ENCODE results near the gene GAL3ST2.
A peak's percentile ranks its signal among the peaks of the same experiment; 100 is the strongest.
"Not testable (repeated sequence)": the region's sequence is repeated elsewhere in the genome, so short reads cannot be mapped to it uniquely, and the experiment has no call there.

GAL3ST2 gene

DNA sequence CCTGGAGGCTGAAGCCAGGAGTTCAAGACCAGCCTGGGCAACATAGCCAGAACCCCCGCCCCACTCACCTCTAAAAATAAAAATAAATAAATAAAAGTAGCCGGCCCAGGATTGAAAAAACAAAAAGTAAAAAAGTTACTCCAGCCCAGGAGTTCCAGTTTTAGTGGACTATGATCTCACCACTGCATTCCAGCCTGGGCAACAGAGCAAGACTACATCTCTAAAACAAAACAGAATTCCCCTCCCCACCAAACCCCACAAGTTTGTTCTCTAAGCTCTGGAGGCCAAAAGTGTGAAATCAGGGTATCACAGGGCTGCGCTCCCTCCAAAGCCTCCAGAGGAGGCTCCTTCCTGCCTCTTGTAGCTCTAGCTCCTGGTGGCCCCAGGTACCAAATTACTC is 40.5 kb upstream of the GAL3ST2 start:
- H3K9ac ChIP-seq (ENCODE audit: low read length in 5 of 5) = no peak overlapping the region
- no peak overlapping the region for H3K4me3 ChIP-seq (ENCODE audit: low read depth in 1 of 5, low read length in 5 of 5)
- H3K4me1 ChIP-seq (ENCODE audit: control insufficient read depth in 5 of 5, insufficient read depth in 5 of 5, low read length in 5 of 5) = peaks cover 0 to 30% (median 25%) of the 10 kb centered on the region in 5 donors
- peaks cover 0 to 8% (median 4%) of the 10 kb centered on the region in 5 donors for H3K36me3 ChIP-seq (ENCODE audit: control insufficient read depth in 5 of 5, insufficient read depth in 5 of 5, low read length in 5 of 5)
- no peaks in the 10 kb centered on the region for H3K27me3 ChIP-seq (ENCODE audit: control insufficient read depth in 5 of 5, insufficient read depth in 4 of 5, low read length in 5 of 5)
- no peaks in the 10 kb centered on the region for H3K9me3 ChIP-seq (ENCODE audit: control insufficient read depth in 5 of 5, low read length in 5 of 5)
- no peak overlapping the region for H3K27ac ChIP-seq (ENCODE audit: low read depth, low read length)

DNA sequence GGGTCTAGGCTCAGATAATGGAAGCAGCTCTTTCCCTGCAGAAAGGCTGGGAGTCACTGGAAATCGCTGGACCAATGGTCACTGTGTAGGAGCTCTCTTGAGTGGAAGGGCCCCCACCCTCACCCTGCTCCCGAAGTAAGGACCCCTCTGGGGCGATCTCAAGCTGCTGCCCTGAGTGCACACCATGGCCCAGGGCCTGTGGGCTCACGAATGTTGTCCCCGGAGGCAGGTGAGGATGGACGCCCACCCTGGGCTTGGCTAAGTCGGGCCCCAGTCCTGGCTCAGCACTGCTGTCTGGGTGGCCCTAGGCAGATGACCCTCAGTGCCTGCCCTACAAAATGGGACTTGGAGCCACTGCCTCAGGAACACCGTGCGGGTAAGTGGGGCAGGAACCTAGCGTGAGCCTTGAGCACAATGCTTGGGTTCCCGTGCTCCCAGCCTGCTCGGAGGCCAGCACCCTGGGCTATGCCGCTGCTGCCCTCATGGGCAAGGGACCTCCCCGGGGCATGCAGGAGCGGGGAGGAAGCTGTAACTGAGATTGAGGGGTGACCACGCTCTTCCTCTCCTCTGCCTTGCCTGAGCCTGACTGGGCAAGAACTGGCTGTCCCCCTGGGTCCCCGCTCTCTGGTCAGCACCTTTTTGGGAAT is 38.5 kb upstream of the GAL3ST2 start:
- H3K27me3 ChIP-seq (ENCODE audit: control insufficient read depth in 5 of 5, insufficient read depth in 4 of 5, low read length in 5 of 5) = no peaks in the 10 kb centered on the region
- no peaks in the 10 kb centered on the region for H3K9me3 ChIP-seq (ENCODE audit: control insufficient read depth in 5 of 5, low read length in 5 of 5)
- H3K4me3 ChIP-seq (ENCODE audit: low read depth in 1 of 5, low read length in 5 of 5) = no peak overlapping the region
- peaks cover 0 to 32% (median 25%) of the 10 kb centered on the region in 5 donors for H3K4me1 ChIP-seq (ENCODE audit: control insufficient read depth in 5 of 5, insufficient read depth in 5 of 5, low read length in 5 of 5)
- peaks cover 0 to 14% (median 5%) of the 10 kb centered on the region in 5 donors for H3K36me3 ChIP-seq (ENCODE audit: control insufficient read depth in 5 of 5, insufficient read depth in 5 of 5, low read length in 5 of 5)
- no peak overlapping the region for H3K9ac ChIP-seq (ENCODE audit: low read length in 5 of 5)
- H3K27ac ChIP-seq (ENCODE audit: low read depth, low read length) = no peak overlapping the region

DNA sequence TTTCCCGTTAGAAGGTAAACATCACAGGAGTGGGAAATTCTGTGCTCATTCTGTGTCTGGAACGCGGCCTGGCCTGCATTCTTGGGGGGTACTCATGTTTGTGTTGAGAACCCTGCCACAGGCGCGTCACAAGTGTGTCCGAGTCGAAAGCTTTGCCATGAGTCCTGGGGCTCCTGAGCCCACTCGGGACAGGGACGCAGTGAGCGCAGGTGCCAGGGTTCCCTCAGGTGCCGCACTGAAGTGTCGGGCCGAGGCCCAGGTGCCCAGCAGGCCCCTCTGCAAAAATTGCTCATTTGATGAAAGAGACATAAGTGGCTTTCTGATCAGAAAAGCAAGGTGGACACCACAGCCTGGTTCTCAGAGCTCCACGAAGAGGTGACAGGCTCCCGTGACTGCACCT is 37.4 kb upstream of the GAL3ST2 start:
- no peak overlapping the region for H3K9ac ChIP-seq (ENCODE audit: low read length in 5 of 5)
- no peak overlapping the region for H3K27ac ChIP-seq (ENCODE audit: low read depth, low read length)
- peaks cover 0 to 24% (median 14%) of the 10 kb centered on the region in 5 donors for H3K36me3 ChIP-seq (ENCODE audit: control insufficient read depth in 5 of 5, insufficient read depth in 5 of 5, low read length in 5 of 5)
- no peaks in the 10 kb centered on the region for H3K9me3 ChIP-seq (ENCODE audit: control insufficient read depth in 5 of 5, low read length in 5 of 5)
- peaks cover 0 to 25% (median 19%) of the 10 kb centered on the region in 5 donors for H3K4me1 ChIP-seq (ENCODE audit: control insufficient read depth in 5 of 5, insufficient read depth in 5 of 5, low read length in 5 of 5)
- H3K27me3 ChIP-seq (ENCODE audit: control insufficient read depth in 5 of 5, insufficient read depth in 4 of 5, low read length in 5 of 5) = no peaks in the 10 kb centered on the region
- no peak overlapping the region for H3K4me3 ChIP-seq (ENCODE audit: low read depth in 1 of 5, low read length in 5 of 5)

DNA sequence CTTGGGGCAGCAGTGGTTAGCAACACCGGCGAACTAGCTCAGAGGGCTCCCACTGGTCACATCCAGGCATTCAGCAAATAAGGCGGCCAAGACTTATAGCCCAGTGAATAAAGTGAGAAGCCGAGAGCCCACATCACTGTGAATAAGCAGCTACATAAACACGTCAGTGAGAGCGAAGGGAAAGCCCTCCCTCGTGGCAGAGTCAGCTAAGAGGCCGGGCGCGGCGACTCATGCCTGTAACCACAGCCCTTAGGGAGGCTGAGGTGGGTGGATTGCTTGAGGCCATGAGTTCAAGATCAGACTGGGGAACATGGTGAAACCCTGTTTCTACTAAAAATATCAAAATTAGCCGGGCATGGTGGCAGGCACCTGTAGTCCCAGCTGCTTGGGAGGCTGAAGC is 37.0 kb upstream of the GAL3ST2 start:
- no peak overlapping the region for H3K4me3 ChIP-seq (ENCODE audit: low read depth in 1 of 5, low read length in 5 of 5)
- no peak overlapping the region for H3K9ac ChIP-seq (ENCODE audit: low read length in 5 of 5)
- H3K27ac ChIP-seq (ENCODE audit: low read depth, low read length) = no peak overlapping the region
- peaks cover 0 to 24% (median 18%) of the 10 kb centered on the region in 5 donors for H3K4me1 ChIP-seq (ENCODE audit: control insufficient read depth in 5 of 5, insufficient read depth in 5 of 5, low read length in 5 of 5)
- H3K27me3 ChIP-seq (ENCODE audit: control insufficient read depth in 5 of 5, insufficient read depth in 4 of 5, low read length in 5 of 5) = no peaks in the 10 kb centered on the region
- H3K36me3 ChIP-seq (ENCODE audit: control insufficient read depth in 5 of 5, insufficient read depth in 5 of 5, low read length in 5 of 5) = peaks cover 0 to 28% (median 19%) of the 10 kb centered on the region in 5 donors
- H3K9me3 ChIP-seq (ENCODE audit: control insufficient read depth in 5 of 5, low read length in 5 of 5) = no peaks in the 10 kb centered on the region

DNA sequence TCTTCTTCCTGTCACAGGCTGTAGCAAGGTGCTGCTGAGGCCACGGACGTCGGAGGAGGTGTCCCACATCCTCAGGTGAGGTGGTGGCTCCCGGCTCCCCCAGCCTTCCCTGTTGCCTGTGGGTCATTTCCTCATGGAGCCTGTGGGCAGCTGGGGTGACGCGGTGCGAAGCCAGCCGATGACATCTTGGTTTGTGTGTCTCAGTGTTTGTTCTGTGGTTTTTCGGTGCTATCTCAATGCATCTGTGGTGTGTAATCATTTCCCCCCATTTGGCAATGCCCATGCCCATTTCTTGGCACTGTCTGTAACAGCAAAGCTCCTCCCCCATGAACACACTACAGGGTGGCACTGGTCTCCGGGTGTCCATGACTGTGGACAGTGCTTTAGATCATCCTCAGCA is 35.6 kb upstream of the GAL3ST2 start:
- Histone ChIP-seq H3K4me3 (ENCODE audit: low read depth in 1 of 5, low read length in 5 of 5) (no peak overlapping the region), H3K9me3 (ENCODE audit: control insufficient read depth in 5 of 5, low read length in 5 of 5) (no peaks in the 10 kb centered on the region), H3K36me3 (ENCODE audit: control insufficient read depth in 5 of 5, insufficient read depth in 5 of 5, low read length in 5 of 5) (peaks cover 0 to 42% (median 33%) of the 10 kb centered on the region in 5 donors), H3K27ac (ENCODE audit: low read depth, low read length) (no peak overlapping the region), H3K9ac (ENCODE audit: low read length in 5 of 5) (peak overlapping the region in 2 of 5 donors; percentile 35 to 52), H3K27me3 (ENCODE audit: control insufficient read depth in 5 of 5, insufficient read depth in 4 of 5, low read length in 5 of 5) (no peaks in the 10 kb centered on the region), H3K4me1 (ENCODE audit: control insufficient read depth in 5 of 5, insufficient read depth in 5 of 5, low read length in 5 of 5) (peaks cover 0 to 12% (median 9%) of the 10 kb centered on the region in 5 donors)

DNA sequence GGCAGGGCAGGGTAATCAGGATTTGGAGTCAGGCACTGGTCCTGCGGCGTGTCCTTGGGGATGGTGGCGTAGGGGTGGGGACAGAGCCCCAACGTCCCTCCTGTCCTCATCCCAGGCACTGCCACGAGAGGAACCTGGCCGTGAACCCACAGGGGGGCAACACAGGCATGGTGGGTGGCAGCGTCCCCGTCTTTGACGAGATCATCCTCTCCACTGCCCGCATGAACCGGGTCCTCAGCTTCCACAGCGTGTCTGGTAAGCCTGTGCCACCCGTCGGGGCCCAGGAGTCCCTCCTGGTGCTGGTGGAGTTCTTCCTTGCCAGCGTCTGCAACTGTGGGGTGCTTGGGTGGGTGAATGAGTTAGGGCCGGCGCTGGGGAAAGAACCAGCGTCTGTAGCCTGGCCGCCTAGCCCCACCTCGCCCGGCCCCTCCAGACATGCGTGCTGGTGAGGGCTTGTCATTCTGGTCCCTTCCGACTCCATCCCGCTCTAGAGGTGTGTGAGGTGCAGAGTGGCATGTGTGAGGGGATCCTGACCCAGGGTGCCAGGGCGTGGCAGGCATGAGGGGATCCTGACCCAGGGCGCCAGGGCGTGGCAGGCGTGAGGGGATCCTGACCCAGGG is 34.2 kb upstream of the GAL3ST2 start:
- peaks cover 0 to 47% (median 34%) of the 10 kb centered on the region in 5 donors for H3K36me3 ChIP-seq (ENCODE audit: control insufficient read depth in 5 of 5, insufficient read depth in 5 of 5, low read length in 5 of 5)

GRCh38 chr2:241743008-241743407 is 33.6 kb upstream of the GAL3ST2 start:
- not testable (repeated sequence) for H3K4me3 ChIP-seq (ENCODE audit: low read depth in 1 of 5, low read length in 5 of 5); H3K9ac ChIP-seq (ENCODE audit: low read length in 5 of 5); H3K4me1 ChIP-seq (ENCODE audit: control insufficient read depth in 5 of 5, insufficient read depth in 5 of 5, low read length in 5 of 5); H3K27ac ChIP-seq (ENCODE audit: low read depth, low read length); H3K27me3 ChIP-seq (ENCODE audit: control insufficient read depth in 5 of 5, insufficient read depth in 4 of 5, low read length in 5 of 5); H3K9me3 ChIP-seq (ENCODE audit: control insufficient read depth in 5 of 5, low read length in 5 of 5)
- H3K36me3 ChIP-seq (ENCODE audit: control insufficient read depth in 5 of 5, insufficient read depth in 5 of 5, low read length in 5 of 5) = peaks cover 0 to 47% (median 34%) of the 10 kb centered on the region in 5 donors

More for the DNA sequence above, 34.2 kb upstream of the GAL3ST2 start:
- no peak overlapping the region for H3K4me3 ChIP-seq (ENCODE audit: low read depth in 1 of 5, low read length in 5 of 5)
- no peaks in the 10 kb centered on the region for H3K9me3 ChIP-seq (ENCODE audit: control insufficient read depth in 5 of 5, low read length in 5 of 5)
- H3K27me3 ChIP-seq (ENCODE audit: control insufficient read depth in 5 of 5, insufficient read depth in 4 of 5, low read length in 5 of 5) = no peaks in the 10 kb centered on the region
- H3K9ac ChIP-seq (ENCODE audit: low read length in 5 of 5) = no peak overlapping the region
- H3K4me1 ChIP-seq (ENCODE audit: control insufficient read depth in 5 of 5, insufficient read depth in 5 of 5, low read length in 5 of 5) = peaks cover 0 to 8% (median 4%) of the 10 kb centered on the region in 5 donors
- no peak overlapping the region for H3K27ac ChIP-seq (ENCODE audit: low read depth, low read length)

DNA sequence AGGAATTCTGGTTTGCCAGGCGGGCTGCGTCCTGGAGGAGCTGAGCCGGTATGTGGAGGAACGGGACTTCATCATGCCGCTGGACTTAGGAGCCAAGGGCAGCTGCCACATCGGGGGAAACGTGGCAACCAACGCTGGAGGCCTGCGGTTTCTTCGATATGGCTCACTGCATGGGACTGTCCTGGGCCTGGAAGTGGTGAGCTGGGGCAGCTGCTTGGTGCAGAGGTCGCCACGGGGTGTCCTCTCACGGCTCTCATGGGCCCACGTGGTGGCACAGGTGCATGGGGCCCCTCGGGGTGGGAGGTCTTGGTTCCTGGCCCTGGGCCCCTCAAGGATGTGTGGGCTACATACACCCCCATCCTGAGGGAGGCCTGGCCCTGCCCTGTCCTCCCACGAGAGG is 33.0 kb upstream of the GAL3ST2 start:
- H3K36me3 ChIP-seq (ENCODE audit: control insufficient read depth in 5 of 5, insufficient read depth in 5 of 5, low read length in 5 of 5) = peaks cover 0 to 43% (median 33%) of the 10 kb centered on the region in 5 donors
- H3K4me3 ChIP-seq (ENCODE audit: low read depth in 1 of 5, low read length in 5 of 5) = no peak overlapping the region
- no peaks in the 10 kb centered on the region for H3K9me3 ChIP-seq (ENCODE audit: control insufficient read depth in 5 of 5, low read length in 5 of 5)
- H3K4me1 ChIP-seq (ENCODE audit: control insufficient read depth in 5 of 5, insufficient read depth in 5 of 5, low read length in 5 of 5) = peaks cover 0 to 5% (median 0%) of the 10 kb centered on the region in 5 donors
- H3K27ac ChIP-seq (ENCODE audit: low read depth, low read length) = no peak overlapping the region
- no peaks in the 10 kb centered on the region for H3K27me3 ChIP-seq (ENCODE audit: control insufficient read depth in 5 of 5, insufficient read depth in 4 of 5, low read length in 5 of 5)
- no peak overlapping the region for H3K9ac ChIP-seq (ENCODE audit: low read length in 5 of 5)

GRCh38 chr2:241744028-241744754 is 32.4 kb upstream of the GAL3ST2 start:
- no peaks in the 10 kb centered on the region for H3K27me3 ChIP-seq (ENCODE audit: control insufficient read depth in 5 of 5, insufficient read depth in 4 of 5, low read length in 5 of 5)
- no peaks in the 10 kb centered on the region for H3K9me3 ChIP-seq (ENCODE audit: control insufficient read depth in 5 of 5, low read length in 5 of 5)
- H3K4me3 ChIP-seq (ENCODE audit: low read depth in 1 of 5, low read length in 5 of 5) = no peak overlapping the region
- no peak overlapping the region for H3K27ac ChIP-seq (ENCODE audit: low read depth, low read length)
- H3K36me3 ChIP-seq (ENCODE audit: control insufficient read depth in 5 of 5, insufficient read depth in 5 of 5, low read length in 5 of 5) = peaks cover 0 to 48% (median 38%) of the 10 kb centered on the region in 5 donors
- H3K4me1 ChIP-seq (ENCODE audit: control insufficient read depth in 5 of 5, insufficient read depth in 5 of 5, low read length in 5 of 5) = peaks cover 0 to 5% (median 0%) of the 10 kb centered on the region in 5 donors
- H3K9ac ChIP-seq (ENCODE audit: low read length in 5 of 5) = no peak overlapping the region

DNA sequence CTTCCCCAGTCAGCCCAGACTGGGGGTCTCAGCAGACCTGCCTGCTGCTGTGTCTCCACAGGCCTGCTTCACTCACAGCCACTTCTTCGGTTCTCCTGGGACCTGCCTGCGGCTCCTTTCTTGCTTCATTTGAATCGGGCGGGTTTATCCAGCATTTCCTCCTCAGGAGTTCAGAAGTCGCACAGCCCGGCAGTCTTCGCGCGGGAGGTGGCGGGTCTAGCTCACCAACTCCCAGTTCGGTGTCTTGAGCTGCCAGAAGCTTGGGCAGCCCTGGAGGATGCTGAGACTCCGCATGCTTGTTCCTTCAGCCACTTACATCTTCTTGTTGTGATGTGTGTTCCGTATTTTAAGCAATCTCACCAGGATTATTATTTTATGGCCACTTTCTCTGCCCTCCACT is 31.3 kb upstream of the GAL3ST2 start:
- Histone ChIP-seq H3K27me3 (ENCODE audit: control insufficient read depth in 5 of 5, insufficient read depth in 4 of 5, low read length in 5 of 5) (no peaks in the 10 kb centered on the region), H3K27ac (ENCODE audit: low read depth, low read length) (no peak overlapping the region), H3K9me3 (ENCODE audit: control insufficient read depth in 5 of 5, low read length in 5 of 5) (no peaks in the 10 kb centered on the region), H3K36me3 (ENCODE audit: control insufficient read depth in 5 of 5, insufficient read depth in 5 of 5, low read length in 5 of 5) (peaks cover 0 to 56% (median 45%) of the 10 kb centered on the region in 5 donors), H3K4me3 (ENCODE audit: low read depth in 1 of 5, low read length in 5 of 5) (no peak overlapping the region), H3K4me1 (ENCODE audit: control insufficient read depth in 5 of 5, insufficient read depth in 5 of 5, low read length in 5 of 5) (peaks cover 0 to 8% (median 5%) of the 10 kb centered on the region in 5 donors), H3K9ac (ENCODE audit: low read length in 5 of 5) (no peak overlapping the region)
